Fibroblast of lung (primary cell): Measurements from ENCODE around the gene SYMPK.

Experiments used
- EZH2 ChIP-seq: IDR thresholded peaks from 2 replicates; pipeline ENCODE4 v1.5.1; 2012; ENCODE audit warnings: low read length, control low read depth, mild to moderate bottlenecking; ENCODE audit errors: missing control alignments
- TF ChIP-seq, protein P1 (sequence below), 2 donors: IDR thresholded peaks in 1 of 2; conservative IDR thresholded peaks in 1 of 2; 1 replicate in 1 of 2; 2 replicates in 1 of 2; pipeline ENCODE4 v1.5.1; 2011 to 2012; ENCODE audit warnings: low read length in 2 of 2, control low read depth in 1 of 2, inconsistent platforms in 1 of 2, low read depth in 1 of 2, mild to moderate bottlenecking in 1 of 2

DNA sequence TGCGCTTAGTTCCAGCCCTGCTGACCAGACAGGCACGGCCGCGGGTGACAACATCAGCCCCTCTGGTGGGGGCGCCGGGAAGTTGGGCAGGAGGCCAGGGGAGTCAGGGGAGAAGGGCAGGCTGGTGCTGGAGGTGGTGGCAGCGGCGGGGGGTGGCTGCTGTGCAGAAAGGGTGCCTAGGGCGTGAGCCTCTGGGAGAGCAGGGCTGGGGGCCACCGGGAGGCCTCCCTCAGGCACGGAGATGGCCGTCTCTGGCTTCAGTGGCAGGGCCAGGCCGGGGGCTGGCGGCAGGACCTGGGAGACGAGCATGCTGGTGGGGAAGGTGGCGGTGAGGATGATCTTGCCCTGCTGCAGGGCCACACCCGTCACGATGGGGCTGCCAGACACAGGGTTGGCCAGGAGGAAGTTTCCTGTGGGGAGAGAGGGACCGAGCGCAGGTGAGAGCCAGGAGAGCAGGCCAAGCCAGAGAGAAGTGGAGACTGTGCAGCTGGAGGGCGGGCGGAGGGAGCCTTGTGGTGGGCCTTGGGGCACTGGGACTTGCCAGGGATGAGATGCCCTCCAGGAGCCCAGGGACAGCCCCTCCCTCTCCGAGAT lies 97.1 kb downstream of the SYMPK start:
- TF ChIP-seq, protein P1, sequence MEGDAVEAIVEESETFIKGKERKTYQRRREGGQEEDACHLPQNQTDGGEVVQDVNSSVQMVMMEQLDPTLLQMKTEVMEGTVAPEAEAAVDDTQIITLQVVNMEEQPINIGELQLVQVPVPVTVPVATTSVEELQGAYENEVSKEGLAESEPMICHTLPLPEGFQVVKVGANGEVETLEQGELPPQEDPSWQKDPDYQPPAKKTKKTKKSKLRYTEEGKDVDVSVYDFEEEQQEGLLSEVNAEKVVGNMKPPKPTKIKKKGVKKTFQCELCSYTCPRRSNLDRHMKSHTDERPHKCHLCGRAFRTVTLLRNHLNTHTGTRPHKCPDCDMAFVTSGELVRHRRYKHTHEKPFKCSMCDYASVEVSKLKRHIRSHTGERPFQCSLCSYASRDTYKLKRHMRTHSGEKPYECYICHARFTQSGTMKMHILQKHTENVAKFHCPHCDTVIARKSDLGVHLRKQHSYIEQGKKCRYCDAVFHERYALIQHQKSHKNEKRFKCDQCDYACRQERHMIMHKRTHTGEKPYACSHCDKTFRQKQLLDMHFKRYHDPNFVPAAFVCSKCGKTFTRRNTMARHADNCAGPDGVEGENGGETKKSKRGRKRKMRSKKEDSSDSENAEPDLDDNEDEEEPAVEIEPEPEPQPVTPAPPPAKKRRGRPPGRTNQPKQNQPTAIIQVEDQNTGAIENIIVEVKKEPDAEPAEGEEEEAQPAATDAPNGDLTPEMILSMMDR (conservative IDR thresholded peaks at IDR 0.05 in 1 of 2, IDR thresholded peaks at IDR 0.05 in 1 of 2; ENCODE audit: low read depth in 1 of 2, low read length in 2 of 2) = no peak
- TF ChIP-seq EZH2 = no peak
